HCT116 (cell line): Measurements from ENCODE around the gene LCE3C. TPM values are rescaled to one million over a fixed set of nuclear protein-coding genes. Genes with fewer than 3 reads are reported as not detected.

Source experiments
- ATAC-seq: fragments of 200-7000 bp; cut with Tn5 transposase; 2 replicates; pipeline ENCODE4 v1.9.1; 2020; ENCODE audit warnings: mild to moderate bottlenecking, moderate library complexity
- BruUV-seq: library from RNA; stranded (reverse); fragments of 400-500 nt; replicated peaks from 2 replicates; lab custom pipeline; 2021; lab: Mats Ljungman, UMichigan
- CTCF ChIA-PET: fragments of 300-600 bp; sonication (Branson Sonifier 250); formaldehyde crosslinking; loops from one replicate; lab custom pipeline; 2021; ENCODE audit warnings: antibody characterized with exemption; lab: Charles Lee
- POLR2A ChIA-PET: fragments of 300-600, 350-600 bp; sonication (Branson Sonifier 250); formaldehyde crosslinking; loops from one replicate; lab custom pipeline; 2021; ENCODE audit warnings: antibody characterized with exemption; lab: Charles Lee
- RAD21 ChIA-PET, 2 experiments: fragments of 300-600 bp; sonication (Branson Sonifier 250); formaldehyde crosslinking; loops; one replicate each; lab custom pipeline; 2023; ENCODE audit warnings: low total read pairs in 2 of 2; ENCODE audit not compliant: uncharacterized antibody in 2 of 2, unreplicated experiment in 2 of 2, low non-redundant PET in 1 of 2; lab: Charles Lee
- DNase-seq: peaks from one replicate; pipeline ENCODE4 v3.0.0-alpha.2; 2010; ENCODE audit warnings: low read depth, low spot score
- H2AFZ ChIP-seq: fragments of 200-600 bp; shearing (Covaris generic), sonication (generic); 2 replicates; pipeline ENCODE4 v1.6.1; 2017; ENCODE audit warnings: low read depth, mixed run types, mixed read lengths, antibody characterized with exemption, low read length; ENCODE audit not compliant: poor library complexity, severe bottlenecking
- H3K27ac ChIP-seq: 2 replicates; pipeline ENCODE4 v1.5.1; 2012; ENCODE audit warnings: low read depth, low read length
- H3K27me3 ChIP-seq: fragments of 200-600 bp; sonication (generic); 2 replicates; pipeline ENCODE4 v1.6.1; 2016; ENCODE audit warnings: mixed run types, low read length, mixed read lengths; ENCODE audit not compliant: insufficient read depth
- H3K36me3 ChIP-seq, 2 experiments: fragments of 200-500 bp in 1 of 2; fragments of 200-600 bp in 1 of 2; sonication (Bioruptor generic) in 1 of 2; sonication (generic) in 1 of 2; 2 replicates each; pipeline versions ENCODE4 v1.5.1 to v1.6.1; 2014 to 2016; ENCODE audit warnings: low read length in 2 of 2, inconsistent platforms in 1 of 2, mixed read lengths in 1 of 2, mixed run types in 1 of 2; ENCODE audit not compliant: insufficient read depth in 2 of 2, control insufficient read depth in 1 of 2
- H3K4me1 ChIP-seq, 2 experiments: fragments of 200-600 bp in 1 of 2; sonication (generic) in 1 of 2; 2 replicates each; pipeline versions ENCODE4 v1.5.1 to v1.6.1; 2012 to 2017; ENCODE audit warnings: low read length in 2 of 2, inconsistent platforms in 1 of 2, mild to moderate bottlenecking in 1 of 2, mixed read lengths in 1 of 2, mixed run types in 1 of 2, moderate library complexity in 1 of 2; ENCODE audit not compliant: insufficient read depth in 2 of 2, control insufficient read depth in 1 of 2
- H3K4me2 ChIP-seq: fragments of 200-600 bp; sonication (generic); 2 replicates; pipeline ENCODE4 v1.6.1; 2017; ENCODE audit warnings: mixed run types, low read length, mixed read lengths
- H3K4me3 ChIP-seq, 2 experiments: fragments of 200-600 bp in 1 of 2; sonication (generic) in 1 of 2; replicated peaks in 1 of 2; 2 replicates each; pipeline ENCODE4 v1.5.1; 2011 to 2016; ENCODE audit warnings: low read length in 2 of 2, control low read depth in 1 of 2, low read depth in 1 of 2, mild to moderate bottlenecking in 1 of 2, mixed read lengths in 1 of 2, mixed run types in 1 of 2
- H3K79me2 ChIP-seq: fragments of 200-600 bp; sonication (generic); 2 replicates; pipeline ENCODE4 v1.6.1; 2017; ENCODE audit warnings: mild to moderate bottlenecking, mixed run types, low read length, moderate library complexity, mixed read lengths; ENCODE audit not compliant: insufficient read depth
- H3K9ac ChIP-seq: fragments of 200-600 bp; sonication (generic); 2 replicates; pipeline ENCODE4 v1.6.1; 2016; ENCODE audit warnings: low read length, mixed read lengths
- H3K9me2 ChIP-seq: fragments of 200-600 bp; sonication (generic), shearing (Covaris generic); 2 replicates; pipeline ENCODE4 v1.6.1; 2017; ENCODE audit warnings: mixed run types, mild to moderate bottlenecking, moderate library complexity; ENCODE audit not compliant: insufficient read depth
- H3K9me3 ChIP-seq, 2 experiments: fragments of 200-500 bp in 1 of 2; fragments of 200-600 bp in 1 of 2; sonication (Bioruptor generic) in 1 of 2; sonication (generic) in 1 of 2; 2 replicates each; pipeline ENCODE4 v1.6.1; 2014 to 2017; ENCODE audit warnings: low read length in 2 of 2, mixed read lengths in 2 of 2, inconsistent platforms in 1 of 2, low read depth in 1 of 2, mild to moderate bottlenecking in 1 of 2, mixed run types in 1 of 2, moderate library complexity in 1 of 2; ENCODE audit not compliant: control insufficient read depth in 1 of 2, insufficient read depth in 1 of 2
- H4K20me1 ChIP-seq: fragments of 200-600 bp; sonication (generic), shearing (Covaris generic); 2 replicates; pipeline ENCODE4 v1.6.1; 2017; ENCODE audit warnings: mixed run types, mild to moderate bottlenecking, moderate library complexity; ENCODE audit not compliant: insufficient read depth
- CEBPB ChIP-seq: IDR thresholded peaks from 2 replicates; pipeline ENCODE4 v1.6.1; 2012; ENCODE audit warnings: low read depth
- EGR1 ChIP-seq: IDR thresholded peaks from 2 replicates; pipeline ENCODE4 v1.6.1; 2012; ENCODE audit warnings: low read depth
- EZH2 ChIP-seq: fragments of 200-600 bp; sonication (generic); IDR thresholded peaks from 2 replicates; pipeline ENCODE4 v1.6.1; 2017; ENCODE audit warnings: antibody characterized with exemption, mixed run types
- EZH2phosphoT487 ChIP-seq: fragments of 200-600 bp; IDR thresholded peaks from 2 replicates; pipeline ENCODE4 v1.6.1; 2018; ENCODE audit warnings: antibody characterized with exemption, borderline replicate concordance
- JUND ChIP-seq: IDR thresholded peaks from 2 replicates; pipeline ENCODE4 v1.6.1; 2012
- POLR2A ChIP-seq: IDR thresholded peaks from 2 replicates; pipeline ENCODE4 v1.7.0; 2011; ENCODE audit warnings: borderline replicate concordance; ENCODE audit not compliant: insufficient read depth, insufficient read length; ENCODE audit errors: extremely low read depth
- POLR2AphosphoS5 ChIP-seq: IDR thresholded peaks from 2 replicates; pipeline ENCODE4 v1.6.1; 2011; ENCODE audit warnings: mild to moderate bottlenecking, low read depth, low read length, moderate library complexity
- RAD21 ChIP-seq: IDR thresholded peaks from 2 replicates; pipeline ENCODE4 v1.6.1; 2012; ENCODE audit warnings: low read depth, mild to moderate bottlenecking
- SIN3A ChIP-seq: IDR thresholded peaks from 2 replicates; pipeline ENCODE4 v1.6.1; 2012; ENCODE audit warnings: low read depth
- SRF ChIP-seq: IDR thresholded peaks from 2 replicates; pipeline ENCODE4 v1.6.1; 2012; ENCODE audit warnings: low read depth
- YY1 ChIP-seq: IDR thresholded peaks from 2 replicates; pipeline ENCODE4 v1.6.1; 2011; ENCODE audit warnings: low read length, low read depth, moderate library complexity, mild to moderate bottlenecking; ENCODE audit not compliant: insufficient replicate concordance; ENCODE audit errors: extremely low read depth
- ZFX ChIP-seq: fragments of 450-650 bp; IDR thresholded peaks from 2 replicates; pipeline ENCODE4 v1.6.1; 2017
- intact Hi-C: fragments of 100-400 bp; cut with micrococcal nuclease; formaldehyde crosslinking; loops from 2 replicates; pipeline ENCODE4 v1.10.0; 2022
- total RNA-seq: library from RNA; stranded (reverse); gene quantifications from one replicate; pipeline ENCODE4 v1.2.1, GENCODE V29; 2021; ENCODE audit not compliant: unreplicated experiment
- TF ChIP-seq, protein P1 (sequence below): IDR thresholded peaks from 2 replicates; pipeline ENCODE4 v1.6.1; 2012
- TF ChIP-seq, protein P2 (sequence below): IDR thresholded peaks from 2 replicates; pipeline ENCODE4 v1.6.1; 2011; ENCODE audit warnings: mild to moderate bottlenecking, low read length, moderate library complexity; ENCODE audit not compliant: insufficient replicate concordance; ENCODE audit errors: extremely low read depth
- TF ChIP-seq, protein P3 (sequence below): IDR thresholded peaks from 2 replicates; pipeline ENCODE4 v1.6.1; 2012

LCE3C gene
- total RNA-seq, 1 experiment from 2014 or later = not detected

DNA sequence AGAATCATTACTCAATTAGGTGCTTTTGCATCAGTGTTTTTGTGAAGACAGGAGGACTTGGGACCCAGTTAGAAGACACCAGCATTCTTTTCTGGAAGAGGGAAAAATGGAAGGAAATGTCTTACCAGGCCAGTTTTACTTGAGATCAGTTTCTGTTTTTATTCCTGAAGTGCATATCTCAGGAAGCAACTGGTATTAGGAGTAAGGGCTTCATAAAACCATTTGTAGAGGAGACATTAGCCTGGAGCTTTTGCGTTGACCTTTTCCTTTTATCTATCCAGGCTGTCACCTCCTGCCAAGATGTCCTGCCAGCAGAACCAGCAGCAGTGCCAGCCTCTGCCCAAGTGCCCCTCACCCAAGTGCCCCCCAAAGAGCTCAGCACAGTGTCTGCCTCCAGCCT is 13.5 kb downstream of the LCE3C start, which contains the start of gene LCE3B:
TSS of gene LCE3B (plus strand) at position 301 of the 400 bp plus-strand sequence. CDS start at position 301, 0 bp downstream.
- Histone ChIP-seq H2AFZ (no peak within 1 kb of the TSS), H3K27me3 (no peaks in the 10 kb centered on the region), H3K9ac (no peak within 1 kb of the TSS), H3K9me3 (peaks cover 3% of the 10 kb centered on the region in 2 experiments; a peak in 2 of 4 replicates), H3K27ac (no peak within 1 kb of the TSS), H3K4me3 (no peak within 1 kb of the TSS), H3K4me2 (no peak within 1 kb of the TSS), H3K36me3 (no peaks in the 10 kb centered on the region), H3K4me1 (no peaks in the 10 kb centered on the region), H4K20me1 (no peaks in the 10 kb centered on the region), H3K79me2 (no peaks in the 10 kb centered on the region), H3K9me2 (no peaks in the 10 kb centered on the region)
- ChIA-PET POLR2A (no interaction called here), CTCF (no interaction called here), RAD21 (no interaction called here)
- TF ChIP-seq POLR2A = no peak
- no peak for TF ChIP-seq ZFX
- no peak for TF ChIP-seq EGR1
- TF ChIP-seq EZH2 = no peak
- no peak for TF ChIP-seq RAD21
- TF ChIP-seq EZH2phosphoT487 = no peak
- no peak for TF ChIP-seq CEBPB
- TF ChIP-seq JUND = no peak
- TF ChIP-seq, protein P1, sequence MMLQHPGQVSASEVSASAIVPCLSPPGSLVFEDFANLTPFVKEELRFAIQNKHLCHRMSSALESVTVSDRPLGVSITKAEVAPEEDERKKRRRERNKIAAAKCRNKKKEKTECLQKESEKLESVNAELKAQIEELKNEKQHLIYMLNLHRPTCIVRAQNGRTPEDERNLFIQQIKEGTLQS = no peak
- TF ChIP-seq YY1 = no peak
- no peak for TF ChIP-seq POLR2AphosphoS5
- TF ChIP-seq SRF = no peak
- ATAC-seq (no peak), DNase-seq (no peak)
- intact Hi-C loops = no loop called here
- BruUV-seq = no TSS peak

DNA sequence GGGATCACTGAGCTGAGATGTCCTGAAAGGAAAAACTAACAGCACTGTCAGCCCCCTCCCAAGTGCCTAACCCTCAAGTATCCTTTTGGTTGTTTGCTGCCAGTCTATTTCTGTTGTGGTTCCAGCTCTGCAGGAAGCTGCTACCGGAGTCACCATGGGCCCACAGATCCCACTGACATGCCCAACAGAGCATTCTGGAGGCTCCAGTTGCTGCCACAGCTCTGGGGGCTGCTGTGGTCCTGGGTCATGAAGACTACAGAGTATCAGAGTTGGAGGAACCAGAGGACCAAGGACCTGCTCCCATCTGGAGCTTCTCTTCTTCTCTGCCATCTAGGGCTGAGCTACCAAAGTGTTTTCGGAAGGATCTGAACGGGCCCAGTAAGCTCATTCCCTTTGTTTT is 22.0 kb downstream of the LCE3C start:
- peaks cover 8% of the 10 kb centered on the region; the same call in 1 of the 2 replicates for H3K27me3 ChIP-seq
- H3K9me3 ChIP-seq = peaks cover 8 to 9% of the 10 kb centered on the region in 2 experiments; a peak in 2 of 4 replicates
- H3K36me3 ChIP-seq = no peaks in the 10 kb centered on the region
- H3K4me1 ChIP-seq = no peaks in the 10 kb centered on the region
- no peak overlapping the region for H3K4me3 ChIP-seq
- no TSS peak for BruUV-seq
- H3K79me2 ChIP-seq = no peaks in the 10 kb centered on the region
- no peak overlapping the region for H3K27ac ChIP-seq
- no peak for ATAC-seq
- no peak overlapping the region for H2AFZ ChIP-seq
- CTCF ChIA-PET = no interaction called here
- POLR2A ChIA-PET = no interaction called here
- intact Hi-C loops = loop anchor here (10.0 kb wide), 1 partner anchor 137 kb away; no protein-coding TSS in a partner anchor
- no peaks in the 10 kb centered on the region for H4K20me1 ChIP-seq
- no peak for DNase-seq
- no peak overlapping the region for H3K4me2 ChIP-seq
- no peaks in the 10 kb centered on the region for H3K9me2 ChIP-seq
- RAD21 ChIA-PET = no interaction called here
- no peak overlapping the region for H3K9ac ChIP-seq
- no peak for TF ChIP-seq JUND
- no peak for TF ChIP-seq POLR2AphosphoS5
- TF ChIP-seq, protein P2, sequence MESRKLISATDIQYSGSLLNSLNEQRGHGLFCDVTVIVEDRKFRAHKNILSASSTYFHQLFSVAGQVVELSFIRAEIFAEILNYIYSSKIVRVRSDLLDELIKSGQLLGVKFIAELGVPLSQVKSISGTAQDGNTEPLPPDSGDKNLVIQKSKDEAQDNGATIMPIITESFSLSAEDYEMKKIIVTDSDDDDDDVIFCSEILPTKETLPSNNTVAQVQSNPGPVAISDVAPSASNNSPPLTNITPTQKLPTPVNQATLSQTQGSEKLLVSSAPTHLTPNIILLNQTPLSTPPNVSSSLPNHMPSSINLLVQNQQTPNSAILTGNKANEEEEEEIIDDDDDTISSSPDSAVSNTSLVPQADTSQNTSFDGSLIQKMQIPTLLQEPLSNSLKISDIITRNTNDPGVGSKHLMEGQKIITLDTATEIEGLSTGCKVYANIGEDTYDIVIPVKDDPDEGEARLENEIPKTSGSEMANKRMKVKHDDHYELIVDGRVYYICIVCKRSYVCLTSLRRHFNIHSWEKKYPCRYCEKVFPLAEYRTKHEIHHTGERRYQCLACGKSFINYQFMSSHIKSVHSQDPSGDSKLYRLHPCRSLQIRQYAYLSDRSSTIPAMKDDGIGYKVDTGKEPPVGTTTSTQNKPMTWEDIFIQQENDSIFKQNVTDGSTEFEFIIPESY = no peak
- TF ChIP-seq, protein P1 = no peak
- TF ChIP-seq SRF = no peak
- TF ChIP-seq YY1 = no peak
- no peak for TF ChIP-seq EZH2
- no peak for TF ChIP-seq EGR1
- no peak for TF ChIP-seq SIN3A
- no peak for TF ChIP-seq EZH2phosphoT487
- no peak for TF ChIP-seq POLR2A
- TF ChIP-seq, protein P3, sequence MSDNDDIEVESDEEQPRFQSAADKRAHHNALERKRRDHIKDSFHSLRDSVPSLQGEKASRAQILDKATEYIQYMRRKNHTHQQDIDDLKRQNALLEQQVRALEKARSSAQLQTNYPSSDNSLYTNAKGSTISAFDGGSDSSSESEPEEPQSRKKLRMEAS = no peak
